Liver (tissue), 9 donors: ENCODE results near the gene KLHL12. TPM values are rescaled to one million over a fixed set of nuclear protein-coding genes. Genes with fewer than 3 reads are reported as not detected.

ENCODE experiments used
- DNase-seq: peaks from one replicate; pipeline ENCODE4 v3.0.0-alpha.2; 2017; ENCODE audit warnings: low spot score
- H3K27ac ChIP-seq, 2 donors: one replicate each; pipeline ENCODE4 v1.7.0; 2013; ENCODE audit warnings: inconsistent platforms in 2 of 2, low read length in 2 of 2, control low read depth in 1 of 2, low read depth in 1 of 2, mild to moderate bottlenecking in 1 of 2
- H3K27me3 ChIP-seq, 4 donors: one replicate each; pipeline versions ENCODE4 v1.6.1 to v1.7.0; 2013; ENCODE audit warnings: low read length in 3 of 4, inconsistent platforms in 1 of 4, mild to moderate bottlenecking in 1 of 4, moderate library complexity in 1 of 4; ENCODE audit not compliant: control insufficient read depth in 4 of 4, insufficient read depth in 4 of 4
- H3K36me3 ChIP-seq, 4 donors: one replicate each; pipeline versions ENCODE4 v1.6.1 to v1.7.0; 2013; ENCODE audit warnings: low read length in 3 of 4, mild to moderate bottlenecking in 3 of 4, low read depth in 1 of 4, moderate library complexity in 1 of 4; ENCODE audit not compliant: control insufficient read depth in 4 of 4, insufficient read depth in 3 of 4
- H3K4me1 ChIP-seq, 4 donors: one replicate each; pipeline versions ENCODE4 v1.6.1 to v1.7.0; 2013; ENCODE audit warnings: low read length in 3 of 4, mild to moderate bottlenecking in 3 of 4, moderate library complexity in 1 of 4; ENCODE audit not compliant: control insufficient read depth in 4 of 4, insufficient read depth in 4 of 4
- H3K4me3 ChIP-seq, 3 donors: one replicate each; pipeline versions ENCODE4 v1.6.1 to v1.7.0; 2013; ENCODE audit warnings: low read length in 3 of 3, control low read depth in 1 of 3, low read depth in 1 of 3, mild to moderate bottlenecking in 1 of 3
- H3K9ac ChIP-seq, 2 donors: one replicate each; pipeline ENCODE4 v1.7.0; 2013; ENCODE audit warnings: low read length in 2 of 2, mild to moderate bottlenecking in 2 of 2, moderate library complexity in 2 of 2, control low read depth in 1 of 2, low read depth in 1 of 2
- H3K9me3 ChIP-seq, 4 donors: one replicate each; pipeline versions ENCODE4 v1.6.1 to v1.7.0; 2013; ENCODE audit warnings: low read length in 3 of 4; ENCODE audit not compliant: control insufficient read depth in 4 of 4
- ATF3 ChIP-seq: IDR thresholded peaks from 2 replicates; pipeline ENCODE4 v1.6.1; 2016; ENCODE audit warnings: antibody characterized with exemption
- CTCF ChIP-seq: fragments of 150-350 bp; IDR thresholded peaks from 2 replicates; pipeline ENCODE4 v1.5.1; 2017; ENCODE audit warnings: improper control_type of control experiment, low read depth, low read length; ENCODE audit not compliant: missing input control
- EGR1 ChIP-seq, 2 donors: IDR thresholded peaks; 2 replicates each; pipeline ENCODE4 v1.6.1; 2016 to 2018; ENCODE audit warnings: antibody characterized with exemption in 2 of 2, low read depth in 2 of 2
- FOXA1 ChIP-seq: IDR thresholded peaks from 2 replicates; pipeline ENCODE4 v1.6.1; 2016; ENCODE audit warnings: antibody characterized with exemption
- FOXA2 ChIP-seq: IDR thresholded peaks from 2 replicates; pipeline ENCODE4 v1.6.1; 2016; ENCODE audit warnings: antibody characterized with exemption
- GABPA ChIP-seq, 2 donors: IDR thresholded peaks in 1 of 2; conservative IDR thresholded peaks in 1 of 2; 2 replicates each; pipeline ENCODE4 v1.6.1; 2016; ENCODE audit warnings: antibody characterized with exemption in 2 of 2, mild to moderate bottlenecking in 1 of 2, moderate library complexity in 1 of 2
- HNF4A ChIP-seq, 2 donors: conservative IDR thresholded peaks; 2 replicates each; pipeline ENCODE4 v1.6.1; 2016; ENCODE audit warnings: antibody characterized with exemption in 2 of 2, mild to moderate bottlenecking in 2 of 2
- HNF4G ChIP-seq: IDR thresholded peaks from 2 replicates; pipeline ENCODE4 v1.6.1; 2016; ENCODE audit warnings: antibody characterized with exemption
- JUND ChIP-seq, 2 donors: IDR thresholded peaks; 2 replicates each; pipeline ENCODE4 v1.6.1; 2016; ENCODE audit warnings: antibody characterized with exemption in 2 of 2
- MAX ChIP-seq: IDR thresholded peaks from 2 replicates; pipeline ENCODE4 v1.6.1; 2016; ENCODE audit warnings: antibody characterized with exemption
- RAD21 ChIP-seq, 2 donors: IDR thresholded peaks; 2 replicates each; pipeline ENCODE4 v1.6.1; 2016; ENCODE audit warnings: antibody characterized with exemption in 2 of 2, mild to moderate bottlenecking in 2 of 2
- REST ChIP-seq: IDR thresholded peaks from 2 replicates; pipeline ENCODE4 v1.6.1; 2016; ENCODE audit warnings: antibody characterized with exemption, mild to moderate bottlenecking
- RXRA ChIP-seq, 2 donors: IDR thresholded peaks; 2 replicates each; pipeline ENCODE4 v1.6.1; 2017 to 2018; ENCODE audit warnings: antibody characterized with exemption in 2 of 2, mild to moderate bottlenecking in 1 of 2
- SP1 ChIP-seq: IDR thresholded peaks from 2 replicates; pipeline ENCODE4 v1.6.1; 2018; ENCODE audit warnings: antibody characterized with exemption, mild to moderate bottlenecking
- YY1 ChIP-seq: IDR thresholded peaks from 2 replicates; pipeline ENCODE4 v1.6.1; 2016; ENCODE audit warnings: antibody characterized with exemption, mild to moderate bottlenecking
- ZBTB33 ChIP-seq: IDR thresholded peaks from 2 replicates; pipeline ENCODE4 v1.6.1; 2016; ENCODE audit warnings: antibody characterized with exemption
- WGBS: extraction: QIAGEN DNeasy Blood & Tissue Kit; methylation state at CpG from one replicate; pipeline ENCODE4 v1.1.7; 2013; 5-methylcytosine and 5-hydroxymethylcytosine counted together
- polyA plus RNA-seq, 2 donors: library from polyadenylated mRNA; stranded (reverse) in 1 of 2; unstranded in 1 of 2; fragments of 200-250 nt in 1 of 2; fragments of >200 nt in 1 of 2; fragmentation: Nextera tagmentation in 1 of 2; extraction: Ambion mirVana in 1 of 2; gene quantifications; one replicate each; pipeline versions ENCODE4 v1.2.1 to v1.2.3, GENCODE V29; 2013 to 2015
- total RNA-seq, 2 donors: library from RNA; depleted of rRNA; stranded (reverse); fragments of >200 nt; gene quantifications; one replicate each; pipeline ENCODE4 v1.2.3, GENCODE V29; 2014
- donor health status: healthy.
- donor health status: healthy.
- donor health status: healthy.
- donor health status: healthy.
- donor health status: healthy.

Gene KLHL12
- total and polyA plus RNA-seq, 4 donors = 7.2 to 17.5 (median 10.4) TPM

GRCh38 chr1:202932476-202932875 lies 5.4 kb upstream of the KLHL12 start:
- peaks cover 0 to 3% (median 0%) of the 10 kb centered on the region in 4 donors for H3K4me1 ChIP-seq
- no peak overlapping the region for H3K4me3 ChIP-seq
- H3K27me3 ChIP-seq = no peaks in the 10 kb centered on the region
- H3K9me3 ChIP-seq = no peaks in the 10 kb centered on the region
- no peak overlapping the region for H3K9ac ChIP-seq
- no peak for DNase-seq
- no peaks in the 10 kb centered on the region for H3K36me3 ChIP-seq
- H3K27ac ChIP-seq = no peak overlapping the region
- WGBS = 89% methylated on average over 2 of the region's 2 CpGs
- TF ChIP-seq FOXA2 = no peak
- TF ChIP-seq SP1 = no peak
- TF ChIP-seq GABPA (IDR thresholded peaks at IDR 0.05 in 1 of 2, conservative IDR thresholded peaks at IDR 0.05 in 1 of 2) = no peak

- Histone ChIP-seq H3K9ac (no peak overlapping the region), H3K4me1 (peaks cover 0 to 9% (median 7%) of the 10 kb centered on the region in 4 donors), H3K27me3 (no peaks in the 10 kb centered on the region), H3K9me3 (no peaks in the 10 kb centered on the region), H3K4me3 (no peak overlapping the region), H3K27ac (no peak overlapping the region), H3K36me3 (peaks cover 0 to 15% (median 7%) of the 10 kb centered on the region in 4 donors)
- TF ChIP-seq YY1 = no peak
- no peak for TF ChIP-seq FOXA2
- TF ChIP-seq SP1 = no peak
- TF ChIP-seq EGR1 (IDR thresholded peaks at IDR 0.05; ENCODE audit: low read depth in 2 of 2) = no peak
- TF ChIP-seq JUND (IDR thresholded peaks at IDR 0.05) = no peak
- TF ChIP-seq RXRA (IDR thresholded peaks at IDR 0.05) = no peak
- TF ChIP-seq HNF4A (conservative IDR thresholded peaks at IDR 0.05) = no peak
- no peak for TF ChIP-seq ATF3
- no peak for TF ChIP-seq RAD21 (IDR thresholded peaks at IDR 0.05)
- TF ChIP-seq REST = no peak
- no peak for TF ChIP-seq ZBTB33
- TF ChIP-seq FOXA1 = no peak
- no peak for TF ChIP-seq CTCF
- no peak for TF ChIP-seq HNF4G
- TF ChIP-seq MAX = no peak
- 94% methylated on average over 3 of the region's 3 CpGs for WGBS
- DNase-seq = no peak
Measured at GRCh38 chr1:202923533-202923932, 3.5 kb downstream of the KLHL12 start.
